Stimulated activated CD4-positive, alpha-beta T cell treated with anti-CD3 and anti-CD28 coated beads, TNF-alpha, amount 100 ng/mL, for 4 hours (primary cell): Measurements from ENCODE around the gene ASB6.

Source experiments
- DNase-seq, 3 experiments: peaks; one replicate each; pipeline ENCODE4 v3.0.0-alpha.2; 2020; ENCODE audit warnings: low read depth in 3 of 3

The ASB6 gene

GRCh38 chr9:129641750-129642585 is at the start of gene ASB6:
TSS of gene ASB6 (minus strand) at chr9:129642151. CDS start at chr9:129641999, 152 bp downstream.
- peak; percentile 80 to 97 (median 86) for DNase-seq

GRCh38 chr9:129688285-129689043 is 46.5 kb upstream of the ASB6 start:
- DNase-seq = no peak

- DNase-seq = no peak
Measured at GRCh38 chr9:129687391-129687790, 45.4 kb upstream of the ASB6 start.

GRCh38 chr9:129686736-129687135 is 44.8 kb upstream of the ASB6 start:
- DNase-seq = no peak

- no peak for DNase-seq
Measured at GRCh38 chr9:129685933-129686259, 43.9 kb upstream of the ASB6 start.

- DNase-seq = no peak
Measured at GRCh38 chr9:129685220-129685932, 43.4 kb upstream of the ASB6 start.

GRCh38 chr9:129682381-129682780 is 40.4 kb upstream of the ASB6 start:
- DNase-seq = no peak

- no peak for DNase-seq
Measured at GRCh38 chr9:129681924-129682323, 40.0 kb upstream of the ASB6 start.

GRCh38 chr9:129679537-129679936 is 37.6 kb upstream of the ASB6 start:
- no peak for DNase-seq

- DNase-seq = no peak
Measured at GRCh38 chr9:129678844-129679243, 36.9 kb upstream of the ASB6 start.

GRCh38 chr9:129677456-129677855 is 35.5 kb upstream of the ASB6 start:
- no peak for DNase-seq

GRCh38 chr9:129676975-129677374 is 35.0 kb upstream of the ASB6 start:
- no peak for DNase-seq

GRCh38 chr9:129676287-129676686 is 34.3 kb upstream of the ASB6 start:
- no peak for DNase-seq

- DNase-seq = no peak
Measured at GRCh38 chr9:129675620-129676019, 33.7 kb upstream of the ASB6 start.

- DNase-seq = no peak
Measured at GRCh38 chr9:129674229-129674628, 32.3 kb upstream of the ASB6 start.

GRCh38 chr9:129673602-129674001 is 31.7 kb upstream of the ASB6 start:
- DNase-seq = no peak

- no peak for DNase-seq
Measured at GRCh38 chr9:129672702-129673101, 30.8 kb upstream of the ASB6 start.

- DNase-seq = no peak
Measured at GRCh38 chr9:129671519-129671918, 29.6 kb upstream of the ASB6 start.

- DNase-seq = no peak
Measured at GRCh38 chr9:129671065-129671464, 29.1 kb upstream of the ASB6 start.

GRCh38 chr9:129669946-129670345 is 28.0 kb upstream of the ASB6 start:
- DNase-seq = no peak

- no peak for DNase-seq
Measured at GRCh38 chr9:129669141-129669718, 27.3 kb upstream of the ASB6 start.

- no peak for DNase-seq
Measured at GRCh38 chr9:129667850-129668249, 25.9 kb upstream of the ASB6 start.
